NT2/D1 (cell line): ENCODE data around the gene ZNF862.

Experiments used
- DNase-seq: peaks from one replicate; pipeline ENCODE4 v3.0.0-alpha.2; 2011; ENCODE audit warnings: low read depth, low spot score
- H3K27me3 ChIP-seq: 2 replicates; pipeline ENCODE4 v1.6.0; 2011; ENCODE audit warnings: mild to moderate bottlenecking; ENCODE audit not compliant: insufficient read length, insufficient read depth
- H3K36me3 ChIP-seq: 2 replicates; pipeline ENCODE4 v1.6.1; 2011; ENCODE audit warnings: mild to moderate bottlenecking, low read length, mixed read lengths; ENCODE audit not compliant: insufficient read depth, insufficient read length
- H3K4me1 ChIP-seq: 2 replicates; pipeline ENCODE4 v1.5.1; 2011; ENCODE audit not compliant: insufficient read depth, insufficient read length
- H3K4me3 ChIP-seq: 2 replicates; pipeline ENCODE4 v1.5.1; 2011; ENCODE audit warnings: low read depth; ENCODE audit not compliant: insufficient read length
- H3K9ac ChIP-seq: 2 replicates; pipeline ENCODE4 v1.6.0; 2011; ENCODE audit warnings: low read depth; ENCODE audit not compliant: insufficient read length
- H3K9me3 ChIP-seq: 2 replicates; pipeline ENCODE4 v1.5.1; 2011; ENCODE audit warnings: mild to moderate bottlenecking, low read length; ENCODE audit not compliant: insufficient read depth
- SUZ12 ChIP-seq: IDR thresholded peaks from 2 replicates; pipeline ENCODE4 v1.6.1; 2011; ENCODE audit not compliant: insufficient read length, insufficient read depth; ENCODE audit errors: extremely low read depth
- YY1 ChIP-seq: IDR thresholded peaks from 2 replicates; pipeline ENCODE4 v1.6.1; 2011; ENCODE audit not compliant: insufficient read length, insufficient read depth
- ZNF274 ChIP-seq: IDR thresholded peaks from 2 replicates; pipeline ENCODE4 v1.6.1; 2011; ENCODE audit warnings: mild to moderate bottlenecking, low read depth, low read length

The ZNF862 gene

DNA sequence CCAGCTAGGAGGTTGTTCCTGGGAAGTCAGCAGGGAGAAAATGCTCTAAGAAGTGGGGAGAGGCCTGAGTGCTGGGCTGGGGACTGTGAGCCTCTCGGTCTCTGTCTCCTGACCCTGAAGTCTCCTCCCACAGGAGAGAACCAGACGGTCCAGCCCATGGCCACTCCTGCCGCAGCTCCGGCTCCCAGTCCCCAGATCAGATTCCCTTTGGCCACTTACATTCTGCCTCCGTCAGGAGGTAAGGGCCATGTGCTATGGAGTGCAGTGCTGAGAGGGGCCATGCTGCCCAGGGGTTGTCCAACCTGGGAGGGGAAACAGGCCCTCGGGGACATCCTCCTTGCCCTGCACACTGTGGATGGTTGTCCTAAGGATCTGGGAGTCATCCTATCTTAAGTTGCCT is 43.5 kb upstream of the ZNF862 start:
- Histone ChIP-seq H3K36me3 (no peaks in the 10 kb centered on the region), H3K9me3 (no peaks in the 10 kb centered on the region), H3K4me3 (no peak overlapping the region), H3K27me3 (peaks cover 15% of the 10 kb centered on the region), H3K4me1 (peaks cover 7% of the 10 kb centered on the region), H3K9ac (no peak overlapping the region)
- no peak for DNase-seq
- TF ChIP-seq SUZ12 = no peak
- TF ChIP-seq ZNF274 = no peak
- no peak for TF ChIP-seq YY1

DNA sequence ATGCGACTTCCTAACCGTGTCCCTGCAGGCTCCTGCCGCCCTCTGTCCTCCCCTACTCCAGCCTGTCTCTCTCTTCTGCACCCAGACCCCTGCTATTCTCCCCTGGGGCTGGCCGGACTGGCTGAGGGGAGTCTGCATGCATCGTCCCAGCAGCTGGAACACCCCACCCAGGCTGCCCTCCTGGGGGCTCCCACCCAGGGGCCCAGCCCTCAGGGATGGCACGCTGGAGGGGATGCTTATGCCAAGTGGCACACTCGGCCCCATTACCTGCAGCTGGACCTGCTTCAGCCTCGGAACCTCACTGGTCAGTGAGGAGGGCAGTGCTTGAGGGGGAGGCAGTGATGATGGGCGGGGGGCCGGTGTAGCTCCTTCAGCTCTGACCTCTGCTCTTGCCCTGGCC is 43.0 kb upstream of the ZNF862 start:
- peaks cover 12% of the 10 kb centered on the region for H3K27me3 ChIP-seq
- no peaks in the 10 kb centered on the region for H3K9me3 ChIP-seq
- H3K9ac ChIP-seq = no peak overlapping the region
- DNase-seq = no peak
- H3K4me3 ChIP-seq = no peak overlapping the region
- H3K4me1 ChIP-seq = peaks cover 7% of the 10 kb centered on the region
- no peaks in the 10 kb centered on the region for H3K36me3 ChIP-seq
- TF ChIP-seq SUZ12 (no peak), YY1 (no peak), ZNF274 (no peak)

DNA sequence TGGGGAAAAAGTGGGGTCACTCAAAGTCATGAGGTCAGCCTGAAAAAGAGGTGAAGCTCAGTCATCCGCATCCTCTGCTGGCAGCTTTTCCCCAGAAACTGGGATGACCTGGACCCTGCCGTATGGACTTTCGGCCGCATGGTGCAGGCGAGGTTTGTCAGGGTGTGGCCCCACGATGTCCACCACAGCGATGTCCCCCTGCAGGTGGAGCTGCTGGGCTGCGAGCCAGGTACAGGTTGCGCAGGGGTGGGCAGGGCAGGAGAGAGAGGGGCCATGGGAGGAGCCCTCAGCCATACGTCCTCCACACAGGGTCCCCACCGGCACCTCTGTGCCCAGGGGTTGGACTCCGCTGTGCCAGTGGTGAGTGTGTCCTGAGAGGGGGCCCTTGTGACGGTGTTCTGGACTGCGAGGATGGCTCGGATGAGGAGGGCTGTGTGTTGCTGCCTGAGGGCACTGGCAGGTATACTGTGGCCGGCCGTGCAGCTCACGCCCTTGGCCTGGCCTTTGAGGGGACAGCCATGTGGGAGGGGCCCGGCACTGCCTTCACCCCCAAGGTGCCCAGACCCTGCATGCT is 41.8 kb upstream of the ZNF862 start:
- no peak overlapping the region for H3K9ac ChIP-seq
- TF ChIP-seq YY1 (no peak), ZNF274 (no peak), SUZ12 (no peak)
- no peak for DNase-seq
- H3K27me3 ChIP-seq = peaks cover under 1% of the 10 kb centered on the region
- H3K4me3 ChIP-seq = no peak overlapping the region
- H3K4me1 ChIP-seq = peaks cover 7% of the 10 kb centered on the region
- H3K9me3 ChIP-seq = no peaks in the 10 kb centered on the region
- no peaks in the 10 kb centered on the region for H3K36me3 ChIP-seq

DNA sequence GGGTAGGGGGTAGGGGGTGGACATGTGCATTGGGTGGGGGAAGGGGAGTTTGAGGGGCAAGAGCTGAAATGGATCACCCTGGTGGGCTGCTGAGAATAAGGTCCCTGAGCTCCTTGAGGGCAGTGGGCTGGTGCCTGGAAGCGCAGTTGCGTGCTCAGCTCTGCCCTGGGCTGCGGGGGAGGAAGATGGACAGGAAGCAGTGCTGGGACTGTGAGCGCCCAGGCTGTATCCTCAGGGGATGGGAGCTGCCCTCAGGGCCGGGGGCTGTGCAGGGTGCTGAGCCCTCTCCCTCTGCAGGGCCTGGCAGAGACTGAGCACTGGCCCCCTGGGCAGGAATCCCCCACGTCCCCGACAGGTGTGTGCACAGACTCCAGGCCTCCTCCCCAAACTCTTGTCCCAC is 40.4 kb upstream of the ZNF862 start:
- Histone ChIP-seq H3K9ac (no peak overlapping the region), H3K4me3 (no peak overlapping the region), H3K36me3 (no peaks in the 10 kb centered on the region), H3K4me1 (peaks cover 7% of the 10 kb centered on the region), H3K9me3 (no peaks in the 10 kb centered on the region), H3K27me3 (no peaks in the 10 kb centered on the region)
- DNase-seq = no peak
- TF ChIP-seq YY1 (no peak), ZNF274 (no peak)

DNA sequence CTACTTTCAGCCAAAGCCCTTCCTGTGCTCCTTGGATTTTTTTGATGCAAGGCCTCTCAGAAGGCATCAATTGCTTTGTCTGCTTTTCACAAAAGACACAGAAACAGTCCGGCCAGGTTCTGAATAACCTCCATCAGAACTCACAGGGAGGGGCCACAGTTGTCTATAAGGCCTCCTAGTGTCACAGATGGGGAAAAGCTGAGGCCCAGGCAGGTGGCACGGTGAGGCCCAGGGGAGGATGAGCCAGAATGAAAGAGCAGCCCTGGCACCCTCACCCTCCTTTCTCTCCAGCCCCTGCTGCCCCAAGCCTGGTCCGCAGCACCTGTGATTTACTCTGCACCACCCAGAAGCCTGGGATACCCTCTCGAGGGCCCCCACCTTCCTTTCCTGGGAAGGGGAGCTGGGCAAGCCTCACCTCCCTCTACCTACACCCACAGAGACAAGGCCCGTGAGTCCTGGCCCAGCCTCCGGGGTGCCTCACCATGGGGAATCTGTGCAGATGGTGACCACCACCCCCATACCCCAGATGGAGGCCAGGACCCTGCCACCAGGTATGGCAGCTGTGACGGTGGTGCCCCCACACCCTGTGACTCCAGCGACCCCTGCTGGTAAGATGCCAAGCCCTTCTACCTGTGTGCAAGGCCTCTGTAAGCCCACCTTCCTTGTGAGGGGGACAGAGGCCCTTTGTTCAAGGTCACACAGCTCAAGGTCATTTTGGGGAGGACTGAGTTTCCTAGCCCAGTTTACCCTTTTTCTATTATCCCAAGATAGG is 38.6 kb upstream of the ZNF862 start:
- TF ChIP-seq SUZ12 (no peak), YY1 (no peak), ZNF274 (no peak)
- Histone ChIP-seq H3K36me3 (no peaks in the 10 kb centered on the region), H3K4me1 (peaks cover 7% of the 10 kb centered on the region), H3K27me3 (no peaks in the 10 kb centered on the region), H3K4me3 (no peak overlapping the region), H3K9ac (no peak overlapping the region), H3K9me3 (no peaks in the 10 kb centered on the region)
- DNase-seq = peak; percentile 38

DNA sequence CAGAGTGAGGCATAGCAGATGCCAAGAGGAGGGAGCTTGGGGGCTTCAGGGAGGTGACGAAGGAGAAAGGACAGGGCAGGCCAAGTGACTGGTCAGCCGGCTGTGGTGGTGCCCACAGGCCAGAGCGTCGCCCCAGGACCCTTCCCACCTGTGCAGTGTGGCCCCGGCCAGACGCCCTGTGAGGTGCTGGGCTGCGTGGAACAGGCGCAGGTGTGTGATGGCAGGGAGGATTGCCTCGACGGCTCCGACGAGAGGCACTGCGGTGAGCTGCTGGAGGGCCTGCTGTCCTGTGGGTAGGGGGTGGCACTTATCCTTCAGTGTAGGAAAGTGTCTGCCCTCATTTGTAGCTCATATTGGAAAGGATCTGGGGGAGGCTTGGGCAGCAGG is 38.0 kb upstream of the ZNF862 start:
- Histone ChIP-seq H3K4me3 (no peak overlapping the region), H3K9ac (no peak overlapping the region), H3K27me3 (no peaks in the 10 kb centered on the region), H3K36me3 (no peaks in the 10 kb centered on the region), H3K4me1 (peaks cover 2% of the 10 kb centered on the region), H3K9me3 (no peaks in the 10 kb centered on the region)
- DNase-seq = no peak
- TF ChIP-seq SUZ12 = no peak
- TF ChIP-seq ZNF274 = no peak
- no peak for TF ChIP-seq YY1

DNA sequence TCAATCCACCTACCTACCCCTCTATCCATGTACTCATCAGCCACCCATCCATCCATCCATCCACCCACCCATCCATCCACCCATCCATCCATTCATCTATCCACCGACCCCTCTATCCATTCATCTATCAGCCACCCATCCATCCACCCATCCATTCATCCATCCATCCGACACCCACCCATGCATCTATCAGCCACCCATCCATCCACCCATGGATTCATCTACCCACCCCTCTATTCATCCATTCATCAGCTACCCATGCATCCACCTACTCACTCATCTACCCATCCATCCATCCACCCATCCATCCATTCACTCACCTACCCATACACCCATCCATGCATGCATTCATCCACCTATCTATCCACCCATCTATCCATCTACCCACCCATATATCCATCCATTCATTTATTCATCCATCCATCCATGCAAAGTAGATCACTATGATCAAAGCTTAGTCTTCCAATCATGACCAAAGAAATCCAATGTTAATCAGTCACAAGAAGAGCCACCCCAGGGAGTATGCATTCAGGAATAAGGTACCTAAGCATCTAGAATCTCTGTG is 37.1 kb upstream of the ZNF862 start:
- peaks cover 2% of the 10 kb centered on the region for H3K4me1 ChIP-seq
- no peak overlapping the region for H3K4me3 ChIP-seq
- no peaks in the 10 kb centered on the region for H3K9me3 ChIP-seq
- TF ChIP-seq SUZ12 = no peak
- no peak for TF ChIP-seq ZNF274
- TF ChIP-seq YY1 = no peak
- H3K27me3 ChIP-seq = no peaks in the 10 kb centered on the region
- H3K36me3 ChIP-seq = no peaks in the 10 kb centered on the region
- DNase-seq = no peak
- H3K9ac ChIP-seq = no peak overlapping the region
